Measurements from ENCODE around the gene PRPF38B. TPM values are rescaled to one million over a fixed set of nuclear protein-coding genes. Genes with fewer than 3 reads are reported as not detected.

Gene PRPF38B
- 25.3 to 31.0 TPM (median 25.4 TPM) in 3 replicates for total RNA-seq
- long read RNA-seq, transcript PRPF38B-203 (6 exons, 3,693 nt): major isoform, 39 of 59 reads
- long read RNA-seq, partial matches to known transcripts: 2 of 59 reads
- long read RNA-seq, other reads (novel, unspliced or antisense): 18 of 59 reads

- H3K36me3 Mint-ChIP-seq (ENCODE audit: low read depth): peaks cover 10% of the 10 kb centered on the region
- DNase-seq (ENCODE audit: low spot score): peak; percentile 96
- no peaks in the 10 kb centered on the region for H3K27me3 Mint-ChIP-seq (ENCODE audit: low read depth)
- peak within 1 kb of the TSS; percentile 96 for H3K4me3 Mint-ChIP-seq (ENCODE audit: unreplicated experiment)
- no peak for TF ChIP-seq CTCF (IDR thresholded peaks at IDR 0.05)
- peak within 1 kb of the TSS; percentile 96 for H3K27ac Mint-ChIP-seq (ENCODE audit: unreplicated experiment)
- no peaks in the 10 kb centered on the region for H3K9me3 Mint-ChIP-seq (ENCODE audit: low read depth)
- peaks cover 34% of the 10 kb centered on the region for H3K4me1 Mint-ChIP-seq (ENCODE audit: low read depth)
Measured at GRCh38 chr1:108691942-108692723, at the start of gene PRPF38B. TSS of gene PRPF38B (plus strand) at chr1:108692310. CDS start at chr1:108692592, 282 bp downstream.

GRCh38 chr1:108643492-108644335, 48.4 kb upstream of the PRPF38B start:
- no peak overlapping the region for H3K27ac Mint-ChIP-seq (ENCODE audit: unreplicated experiment)
- no peaks in the 10 kb centered on the region for H3K27me3 Mint-ChIP-seq (ENCODE audit: low read depth)
- peak; percentile 97 for TF ChIP-seq CTCF (IDR thresholded peaks at IDR 0.05)
- no peak overlapping the region for H3K4me3 Mint-ChIP-seq (ENCODE audit: unreplicated experiment)
- H3K36me3 Mint-ChIP-seq (ENCODE audit: low read depth): peaks cover 1% of the 10 kb centered on the region
- peaks cover 7% of the 10 kb centered on the region for H3K4me1 Mint-ChIP-seq (ENCODE audit: low read depth)
- H3K9me3 Mint-ChIP-seq (ENCODE audit: low read depth): no peaks in the 10 kb centered on the region
- no peak for DNase-seq (ENCODE audit: low spot score)

GRCh38 chr1:108644984-108645383, 47.1 kb upstream of the PRPF38B start:
- Mint-ChIP-seq H3K27me3 (ENCODE audit: low read depth) (no peaks in the 10 kb centered on the region), H3K9me3 (ENCODE audit: low read depth) (no peaks in the 10 kb centered on the region), H3K4me3 (ENCODE audit: unreplicated experiment) (no peak overlapping the region), H3K27ac (ENCODE audit: unreplicated experiment) (no peak overlapping the region), H3K36me3 (ENCODE audit: low read depth) (peaks cover 7% of the 10 kb centered on the region), H3K4me1 (ENCODE audit: low read depth) (peaks cover 7% of the 10 kb centered on the region)
- no peak for DNase-seq (ENCODE audit: low spot score)
- no peak for TF ChIP-seq CTCF (IDR thresholded peaks at IDR 0.05)

GRCh38 chr1:108645564-108646184, 46.4 kb upstream of the PRPF38B start:
- DNase-seq (ENCODE audit: low spot score): no peak
- Mint-ChIP-seq H3K4me3 (ENCODE audit: unreplicated experiment) (no peak overlapping the region), H3K27me3 (ENCODE audit: low read depth) (no peaks in the 10 kb centered on the region), H3K9me3 (ENCODE audit: low read depth) (no peaks in the 10 kb centered on the region), H3K4me1 (ENCODE audit: low read depth) (peaks cover 7% of the 10 kb centered on the region), H3K36me3 (ENCODE audit: low read depth) (peaks cover 9% of the 10 kb centered on the region), H3K27ac (ENCODE audit: unreplicated experiment) (no peak overlapping the region)
- no peak for TF ChIP-seq CTCF (IDR thresholded peaks at IDR 0.05)

GRCh38 chr1:108646265-108646647, 45.9 kb upstream of the PRPF38B start:
- no peak overlapping the region for H3K4me3 Mint-ChIP-seq (ENCODE audit: unreplicated experiment)
- no peaks in the 10 kb centered on the region for H3K27me3 Mint-ChIP-seq (ENCODE audit: low read depth)
- H3K4me1 Mint-ChIP-seq (ENCODE audit: low read depth): peaks cover 7% of the 10 kb centered on the region
- DNase-seq (ENCODE audit: low spot score): no peak
- no peak overlapping the region for H3K27ac Mint-ChIP-seq (ENCODE audit: unreplicated experiment)
- H3K36me3 Mint-ChIP-seq (ENCODE audit: low read depth): peaks cover 11% of the 10 kb centered on the region
- H3K9me3 Mint-ChIP-seq (ENCODE audit: low read depth): no peaks in the 10 kb centered on the region
- TF ChIP-seq CTCF (IDR thresholded peaks at IDR 0.05): no peak
